Fibroblast of the aortic adventitia (primary cell): ENCODE measurements around the gene ZNF335. TPM values are rescaled to one million over a fixed set of nuclear protein-coding genes. Genes with fewer than 3 reads are reported as not detected.
"Not testable (repeated sequence)": the region's sequence is repeated elsewhere in the genome, so short reads cannot be mapped to it uniquely, and the experiment has no call there.

Experiments used
- DNase-seq: peaks from one replicate; pipeline ENCODE4 v3.0.0-alpha.2; 2010; ENCODE audit warnings: low read depth
- H3K4me3 ChIP-seq: 2 replicates; pipeline ENCODE4 v1.5.1; 2011; ENCODE audit warnings: low read depth, mild to moderate bottlenecking, control low read depth, low read length, moderate library complexity
- total RNA-seq: library from RNA; depleted of rRNA; stranded (reverse); fragments of >200 nt; gene quantifications from 2 replicates; pipeline ENCODE4 v1.2.3, GENCODE V29; 2012; ENCODE audit warnings: low replicate concordance
- TF ChIP-seq, protein P1 (sequence below): IDR thresholded peaks from 2 replicates; pipeline ENCODE4 v1.5.1; 2011; ENCODE audit warnings: mild to moderate bottlenecking, low read length, control low read depth, inconsistent platforms; ENCODE audit not compliant: insufficient read depth

The ZNF335 gene
- total RNA-seq, 1 donor, result 18.2 TPM

- H3K4me3 ChIP-seq, result no peak overlapping the region
- DNase-seq, result no peak
- TF ChIP-seq, protein P1, sequence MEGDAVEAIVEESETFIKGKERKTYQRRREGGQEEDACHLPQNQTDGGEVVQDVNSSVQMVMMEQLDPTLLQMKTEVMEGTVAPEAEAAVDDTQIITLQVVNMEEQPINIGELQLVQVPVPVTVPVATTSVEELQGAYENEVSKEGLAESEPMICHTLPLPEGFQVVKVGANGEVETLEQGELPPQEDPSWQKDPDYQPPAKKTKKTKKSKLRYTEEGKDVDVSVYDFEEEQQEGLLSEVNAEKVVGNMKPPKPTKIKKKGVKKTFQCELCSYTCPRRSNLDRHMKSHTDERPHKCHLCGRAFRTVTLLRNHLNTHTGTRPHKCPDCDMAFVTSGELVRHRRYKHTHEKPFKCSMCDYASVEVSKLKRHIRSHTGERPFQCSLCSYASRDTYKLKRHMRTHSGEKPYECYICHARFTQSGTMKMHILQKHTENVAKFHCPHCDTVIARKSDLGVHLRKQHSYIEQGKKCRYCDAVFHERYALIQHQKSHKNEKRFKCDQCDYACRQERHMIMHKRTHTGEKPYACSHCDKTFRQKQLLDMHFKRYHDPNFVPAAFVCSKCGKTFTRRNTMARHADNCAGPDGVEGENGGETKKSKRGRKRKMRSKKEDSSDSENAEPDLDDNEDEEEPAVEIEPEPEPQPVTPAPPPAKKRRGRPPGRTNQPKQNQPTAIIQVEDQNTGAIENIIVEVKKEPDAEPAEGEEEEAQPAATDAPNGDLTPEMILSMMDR, result no peak
Measured at GRCh38 chr20:45904583-45905504, 67.2 kb downstream of the ZNF335 start.

DNA sequence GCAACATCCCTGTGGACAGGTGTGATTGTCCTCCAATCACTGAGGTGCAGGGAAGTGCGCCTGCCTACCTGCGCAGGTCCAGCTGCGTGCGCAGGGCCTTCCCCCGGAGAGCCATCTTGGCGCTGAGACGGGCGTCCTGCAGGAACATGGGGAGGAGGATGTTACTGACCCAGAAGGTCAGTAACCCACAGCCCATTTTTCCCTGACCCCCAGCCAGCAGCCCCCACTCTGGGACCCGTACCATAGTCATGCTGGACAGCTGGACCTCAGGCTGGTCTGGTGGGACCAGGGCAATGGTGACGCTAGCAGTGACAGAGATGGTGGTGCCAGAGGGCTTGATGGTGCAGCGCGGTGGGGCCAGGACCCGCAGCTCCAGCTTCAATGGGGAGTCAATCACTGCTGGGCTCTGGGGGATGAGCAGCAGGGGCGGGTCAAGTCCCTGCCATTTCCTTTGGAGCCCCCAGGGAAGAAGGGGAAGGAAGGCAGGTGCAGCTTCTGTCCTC, 69.8 kb downstream of the ZNF335 start:
- no peak for DNase-seq
- TF ChIP-seq, protein P1, result no peak
- H3K4me3 ChIP-seq, result no peak overlapping the region

DNA sequence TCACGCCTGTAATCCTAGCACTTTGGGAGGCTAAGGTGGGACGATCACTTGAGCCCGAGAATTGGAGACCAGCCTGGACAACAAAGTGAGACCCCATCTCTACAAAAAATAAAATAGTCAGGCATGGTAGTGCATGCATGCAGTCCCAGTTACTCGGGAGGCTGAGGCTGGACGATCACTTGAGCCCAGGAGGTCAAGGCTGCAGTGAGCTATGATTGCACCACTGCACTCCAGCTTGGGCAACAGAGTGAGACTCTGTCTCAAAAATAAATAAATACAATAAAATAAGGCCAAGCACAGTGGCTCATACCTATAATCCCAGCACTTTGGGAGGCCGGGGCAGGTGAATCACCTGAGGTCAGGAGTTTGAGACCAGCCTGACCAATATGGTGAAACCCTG, 70.7 kb downstream of the ZNF335 start:
- H3K4me3 ChIP-seq, DNase-seq: not testable (repeated sequence)

- no peak for DNase-seq
- H3K4me3 ChIP-seq, result no peak overlapping the region
- TF ChIP-seq, protein P1, result no peak
Measured at GRCh38 chr20:45899046-45899835, 72.8 kb downstream of the ZNF335 start.

Other genes with a start within 250 kb of the ZNF335 start
- not detected in 2 replicates for gene SPINT4, start 249.9 kb downstream of the ZNF335 start, total RNA-seq
- 0.18 TPM in 1 of 2 replicates, not detected in the other for gene WFDC3, start 180.3 kb downstream of the ZNF335 start, total RNA-seq
- gene DNTTIP1, start 180.2 kb downstream of the ZNF335 start, total RNA-seq, result 17.4 and 26.4 TPM in 2 replicates
- gene UBE2C, start 159.6 kb downstream of the ZNF335 start, total RNA-seq, result 0.49 and 53.3 TPM in 2 replicates
- gene TNNC2, start 144.9 kb downstream of the ZNF335 start, total RNA-seq, result 0.45 and 1.8 TPM in 2 replicates
- gene SNX21, start 138.4 kb downstream of the ZNF335 start, total RNA-seq, result 88.8 and 90.7 TPM in 2 replicates
- 17.7 and 25.8 TPM in 2 replicates for gene ACOT8, start 114.8 kb downstream of the ZNF335 start, total RNA-seq
- gene ZSWIM3, start 114.6 kb downstream of the ZNF335 start, total RNA-seq, result 1.9 and 4.3 TPM in 2 replicates
- 4.0 and 15.1 TPM in 2 replicates for gene ZSWIM1, start 91.0 kb downstream of the ZNF335 start, total RNA-seq
- gene SPATA25, start 84.6 kb downstream of the ZNF335 start, total RNA-seq, result 2.1 and 9.6 TPM in 2 replicates
- 6.8 and 7.0 TPM in 2 replicates for gene NEURL2, start 81.0 kb downstream of the ZNF335 start, total RNA-seq
- 56.2 and 166 TPM in 2 replicates for gene CTSA, start 80.9 kb downstream of the ZNF335 start, total RNA-seq
- 66.9 and 107 TPM in 2 replicates for gene PLTP, start 60.0 kb downstream of the ZNF335 start, total RNA-seq
- gene PCIF1, start 37.5 kb downstream of the ZNF335 start, total RNA-seq, result 12.1 and 15.9 TPM in 2 replicates
- gene MMP9, start 36.7 kb upstream of the ZNF335 start, total RNA-seq, result not detected in 2 replicates
- not detected in 2 replicates for gene SLC12A5, start 57.0 kb upstream of the ZNF335 start, total RNA-seq
- gene NCOA5, start 117.8 kb upstream of the ZNF335 start, total RNA-seq, result 11.9 and 24.0 TPM in 2 replicates
- 0.45 and 1.5 TPM in 2 replicates for gene CD40, start 146.1 kb upstream of the ZNF335 start, total RNA-seq